SHP77 treated with DMSO at 0.1 percent for 48 hours (cell line): ENCODE results near the gene CENPP.

Experiments
- DNase-seq: peaks from one replicate; lab custom pipeline; 2025; lab: John Stamatoyannopoulos, UW

The CENPP gene

GRCh38 chr9:92508018-92508820 is 182.5 kb downstream of the CENPP start:
- no peak for DNase-seq

DNA sequence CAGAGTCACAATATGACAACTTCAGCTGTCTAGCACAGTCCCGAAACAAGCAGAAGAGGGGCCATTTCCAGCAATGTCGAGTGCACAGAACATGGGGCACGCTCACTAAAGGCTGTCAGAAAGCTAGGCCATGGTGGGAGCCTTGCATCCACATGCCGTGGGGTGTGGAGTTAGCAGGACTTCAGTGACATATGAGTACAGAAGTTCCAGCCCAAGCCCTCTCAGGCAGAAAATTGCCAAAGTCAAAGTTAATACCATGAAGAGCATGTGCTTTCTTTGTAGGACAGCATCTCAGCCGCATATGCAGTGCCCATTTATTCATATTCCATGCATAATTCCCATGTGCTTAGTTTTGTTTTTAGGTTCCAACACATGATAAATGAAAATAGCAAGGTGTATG is 183.3 kb downstream of the CENPP start:
- DNase-seq = no peak

GRCh38 chr9:92510747-92511146 is 185.0 kb downstream of the CENPP start:
- no peak for DNase-seq

DNA sequence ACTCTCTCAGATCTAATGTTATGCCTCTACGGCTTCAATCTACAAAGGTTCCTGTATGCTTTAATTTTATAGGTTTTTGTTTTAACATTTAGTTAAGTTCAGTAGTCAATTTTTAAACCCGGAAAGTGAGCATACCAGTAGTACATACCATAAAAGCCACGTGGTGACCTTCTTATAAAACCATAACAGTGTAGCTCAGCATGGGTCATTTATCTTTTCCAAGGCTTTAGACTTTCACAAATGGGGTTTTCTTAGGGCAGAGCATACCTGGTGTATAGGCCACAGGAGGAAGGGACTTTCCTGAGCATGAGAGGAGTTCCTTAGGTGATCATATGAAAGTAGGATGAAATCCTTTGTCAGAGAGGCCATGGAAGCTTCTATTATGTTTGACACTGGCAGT is 186.9 kb downstream of the CENPP start:
- DNase-seq = no peak

DNA sequence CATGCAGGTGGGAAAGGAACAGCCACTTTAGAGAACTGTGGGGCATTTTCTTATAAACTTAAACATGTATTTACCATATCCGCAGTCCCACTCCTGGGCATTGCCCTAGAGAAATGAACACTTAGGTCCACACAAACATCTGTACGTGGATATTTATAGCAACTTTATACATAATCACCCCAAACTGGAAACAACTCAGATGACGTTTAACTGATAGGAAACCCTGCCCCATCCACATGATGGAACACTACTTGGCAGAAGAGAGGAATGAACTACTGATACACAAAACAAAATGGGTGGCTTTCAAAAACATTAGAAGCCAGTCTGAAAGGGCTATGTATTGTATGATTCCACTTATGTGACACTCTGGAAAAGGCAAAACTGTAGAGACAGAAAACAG is 187.6 kb downstream of the CENPP start:
- DNase-seq = no peak

DNA sequence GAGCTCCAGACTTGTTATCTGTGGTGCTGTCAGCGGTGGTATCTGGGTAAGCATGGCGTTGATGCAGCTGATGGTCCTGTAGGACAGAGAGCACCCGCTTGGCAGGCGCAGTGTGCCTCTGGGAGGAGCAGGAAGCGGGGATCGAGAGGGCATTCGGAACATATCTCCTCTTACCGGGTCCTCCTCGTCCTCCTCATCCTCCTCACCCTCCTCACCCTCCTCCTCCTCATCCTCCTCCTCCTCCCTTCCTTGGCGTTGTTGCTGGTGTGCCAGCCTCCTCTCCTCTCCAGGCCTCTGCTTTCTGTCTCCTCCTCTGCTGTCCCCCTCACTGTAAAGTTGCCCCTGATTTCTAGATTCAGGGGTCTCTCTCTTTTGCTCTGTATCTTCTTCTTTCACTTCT is 188.9 kb downstream of the CENPP start:
- DNase-seq = no peak

DNA sequence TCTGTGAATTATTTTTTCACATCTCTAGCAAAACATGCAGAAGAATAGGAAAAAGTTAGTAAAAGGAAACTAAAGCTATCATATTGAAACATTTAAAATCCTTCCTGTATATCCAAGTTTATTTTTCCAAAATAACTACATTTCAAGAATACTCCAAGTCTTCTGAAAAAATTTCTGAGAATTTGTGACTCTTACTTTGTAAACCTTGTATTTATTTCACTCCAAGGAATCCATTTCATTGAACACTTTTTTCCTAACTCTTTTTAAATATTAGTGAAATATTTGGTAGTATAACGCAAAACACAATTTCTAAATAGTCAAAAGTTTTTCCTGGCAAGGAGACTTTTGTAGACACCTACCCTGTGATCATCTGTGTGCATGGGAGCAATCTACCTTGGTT is 190.8 kb downstream of the CENPP start:
- DNase-seq = no peak

- no peak for DNase-seq
Measured at GRCh38 chr9:92517046-92517445, 191.3 kb downstream of the CENPP start.

DNA sequence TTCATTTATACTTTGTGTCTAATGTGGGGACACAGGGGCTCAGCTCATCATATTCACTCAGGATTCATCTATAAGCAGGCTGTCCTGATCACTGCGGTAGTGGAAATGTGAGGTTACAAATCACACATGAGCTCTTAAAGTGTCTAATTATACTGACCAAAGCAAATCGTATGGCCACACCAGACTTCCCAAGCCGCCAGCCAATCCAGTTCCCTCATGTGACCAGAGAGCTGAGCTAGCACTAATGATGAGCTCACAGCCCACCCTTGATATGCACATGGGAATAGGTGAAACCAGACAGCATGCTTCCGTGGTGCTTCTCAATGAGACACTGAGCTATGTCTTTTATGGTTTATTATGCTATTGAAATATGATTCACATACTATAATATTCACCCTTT is 192.4 kb downstream of the CENPP start:
- DNase-seq = no peak

- DNase-seq = no peak
Measured at GRCh38 chr9:92520837-92521236, 195.1 kb downstream of the CENPP start.

DNA sequence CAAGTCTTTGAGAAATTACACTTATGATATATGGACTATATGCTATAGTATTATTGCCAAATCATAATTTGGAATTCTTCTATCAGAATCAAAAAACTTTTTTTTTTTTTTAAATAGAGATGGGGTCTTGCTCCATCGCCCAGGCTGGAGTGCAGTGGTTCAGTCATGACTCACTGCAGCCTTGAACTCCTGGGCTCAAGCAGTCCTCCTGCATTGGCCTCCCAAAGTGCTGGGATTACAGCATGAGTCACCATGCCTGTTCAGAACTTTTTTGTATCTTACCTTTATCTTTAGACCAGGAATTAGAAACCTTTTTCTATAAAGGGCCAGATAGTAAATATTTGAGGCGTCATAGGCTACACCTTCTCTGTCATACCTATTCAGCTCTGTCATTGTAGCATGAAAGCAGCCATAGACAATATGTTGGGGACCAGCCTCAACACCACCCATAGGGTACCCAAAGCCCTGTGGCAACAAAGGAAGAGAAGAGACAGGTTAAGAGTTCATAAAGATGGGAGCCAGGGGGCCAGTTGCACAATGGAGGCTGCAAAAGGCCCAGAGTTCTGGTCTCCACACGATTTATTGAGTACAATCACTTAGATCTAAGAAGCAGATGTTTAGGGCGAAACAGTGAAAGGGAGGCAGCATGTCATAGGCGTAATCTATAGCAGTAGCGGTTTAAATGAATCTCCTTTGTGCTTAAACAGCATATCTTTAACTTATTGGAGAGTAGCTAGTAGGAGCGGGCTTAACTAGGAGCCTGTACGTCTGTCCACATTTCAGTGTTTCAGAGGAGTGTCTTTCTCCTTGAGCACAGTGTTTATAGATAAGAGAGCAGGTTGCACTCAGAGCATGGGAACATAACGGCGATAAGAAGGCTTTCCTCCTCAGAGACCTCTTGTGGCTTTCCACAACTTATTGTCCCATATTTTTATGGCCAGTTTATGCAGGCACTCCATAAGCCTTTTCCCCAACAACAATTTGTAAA is 197.5 kb downstream of the CENPP start:
- DNase-seq = no peak

DNA sequence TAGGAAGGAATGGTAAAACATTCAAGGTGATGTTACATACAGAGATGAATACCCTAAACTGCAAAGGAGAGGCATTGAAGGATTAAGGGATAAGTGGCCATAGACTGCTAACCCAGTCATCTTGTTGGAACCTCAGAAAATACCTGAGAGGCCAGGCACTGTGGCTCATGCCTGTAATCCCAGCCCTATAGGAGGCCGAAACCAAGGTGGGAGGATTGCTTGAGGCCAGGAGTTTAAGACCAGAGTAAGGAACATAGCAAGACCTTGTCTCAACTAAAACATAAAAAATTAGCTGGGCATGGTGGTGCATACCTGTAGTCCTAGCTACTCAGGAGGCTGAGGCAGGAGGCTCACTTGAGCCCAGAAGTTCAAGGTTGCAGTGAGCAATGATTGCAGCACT is 199.1 kb downstream of the CENPP start:
- no peak for DNase-seq

GRCh38 chr9:92525306-92525705 is 199.6 kb downstream of the CENPP start:
- no peak for DNase-seq

DNA sequence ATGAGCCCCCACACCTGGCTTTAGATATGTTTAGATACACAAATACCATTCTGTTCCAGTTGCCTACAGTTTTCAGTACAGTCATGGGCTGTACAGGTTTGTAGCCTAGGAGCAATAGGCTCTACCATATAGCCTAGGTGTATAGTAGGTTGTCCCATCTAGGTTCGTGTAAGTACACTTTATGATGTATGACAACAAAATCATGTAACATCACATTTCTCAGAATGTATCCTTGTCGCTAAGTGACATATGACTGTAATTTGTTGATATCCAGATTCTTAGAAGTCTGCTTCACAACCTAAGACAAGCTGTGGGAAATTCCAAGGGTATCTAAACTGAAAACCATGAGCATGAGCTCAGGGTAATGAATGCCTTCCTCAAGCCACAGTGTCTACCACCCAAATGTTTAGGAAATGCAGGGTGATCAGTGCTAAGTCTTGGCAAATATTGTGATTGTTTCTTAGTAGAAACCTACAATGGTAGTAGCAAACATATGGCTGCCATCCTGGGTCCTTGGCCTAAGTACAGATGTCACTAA is 201.6 kb downstream of the CENPP start:
- DNase-seq = no peak

DNA sequence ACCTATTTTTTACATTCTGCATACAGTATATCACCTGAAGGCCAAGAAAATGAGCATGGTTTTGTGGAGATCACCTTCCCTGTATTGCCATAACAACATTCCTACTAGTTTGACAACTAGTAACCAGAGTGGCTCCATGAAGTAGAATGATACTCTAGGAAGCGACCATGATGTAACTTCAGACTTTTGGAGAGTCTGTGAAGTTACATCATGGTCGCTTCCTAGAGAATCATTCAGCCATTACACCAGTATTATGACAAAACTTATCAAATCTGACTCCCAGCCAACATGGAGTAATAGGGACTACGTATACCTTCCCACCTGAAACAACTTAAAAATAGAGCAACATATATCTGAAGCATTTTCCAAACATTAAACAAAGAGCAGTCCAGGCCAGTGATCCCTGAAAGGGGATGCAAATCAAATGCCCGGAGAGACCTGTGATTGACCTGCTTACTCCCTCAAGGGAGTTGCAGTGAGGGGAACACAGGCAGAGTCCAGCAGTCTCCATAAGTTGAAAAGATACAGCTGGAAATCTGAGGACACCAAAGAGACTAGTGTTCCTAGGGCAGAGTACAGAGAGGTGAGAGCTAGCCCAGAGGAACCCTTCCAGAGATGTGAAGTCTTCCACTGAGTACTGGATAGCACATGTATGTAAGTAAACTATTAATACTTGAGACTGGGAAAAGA is 202.2 kb downstream of the CENPP start:
- DNase-seq = no peak

GRCh38 chr9:92528522-92528849 is 202.7 kb downstream of the CENPP start:
- no peak for DNase-seq

- no peak for DNase-seq
Measured at GRCh38 chr9:92529124-92529523, 203.4 kb downstream of the CENPP start.

DNA sequence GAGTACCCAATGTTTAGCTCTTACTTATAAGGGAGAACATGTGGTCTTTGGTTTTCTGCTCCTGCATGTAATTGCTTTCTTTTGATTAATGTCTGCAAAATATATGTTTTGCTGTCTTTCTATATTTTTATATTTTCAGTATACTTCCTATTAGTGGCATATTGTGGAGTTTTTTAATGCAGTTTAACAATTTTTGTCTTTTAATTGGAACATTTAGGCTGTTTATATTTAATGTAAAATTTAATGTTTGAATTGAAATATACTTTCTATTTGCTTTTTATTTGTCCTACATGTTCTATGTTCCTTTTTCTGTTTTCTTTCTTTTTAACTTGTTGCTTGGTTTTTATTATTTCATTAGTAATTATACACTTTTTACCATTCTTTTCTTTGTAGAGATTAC is 205.1 kb downstream of the CENPP start:
- no peak for DNase-seq

- DNase-seq = no peak
Measured at GRCh38 chr9:92534204-92534603, 208.5 kb downstream of the CENPP start.

DNA sequence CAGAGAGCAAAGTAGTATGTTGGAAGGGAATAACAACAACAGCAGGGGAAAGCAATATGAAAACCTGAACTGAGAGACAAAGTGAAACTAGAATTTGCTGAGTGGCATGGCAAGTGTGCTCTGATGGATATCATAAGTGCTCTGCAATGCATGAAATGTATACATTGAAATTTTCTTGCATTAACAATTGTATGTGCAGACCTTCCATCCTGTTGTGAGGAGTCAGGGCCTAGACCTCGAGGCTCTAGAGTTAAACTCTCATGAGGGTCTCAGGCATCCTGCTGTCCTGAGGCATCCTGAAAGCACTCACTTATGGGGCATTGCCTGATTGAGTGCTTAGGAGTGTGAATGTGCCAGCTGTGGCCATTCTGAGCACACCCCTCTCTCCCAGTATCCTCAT is 208.9 kb downstream of the CENPP start:
- no peak for DNase-seq

DNA sequence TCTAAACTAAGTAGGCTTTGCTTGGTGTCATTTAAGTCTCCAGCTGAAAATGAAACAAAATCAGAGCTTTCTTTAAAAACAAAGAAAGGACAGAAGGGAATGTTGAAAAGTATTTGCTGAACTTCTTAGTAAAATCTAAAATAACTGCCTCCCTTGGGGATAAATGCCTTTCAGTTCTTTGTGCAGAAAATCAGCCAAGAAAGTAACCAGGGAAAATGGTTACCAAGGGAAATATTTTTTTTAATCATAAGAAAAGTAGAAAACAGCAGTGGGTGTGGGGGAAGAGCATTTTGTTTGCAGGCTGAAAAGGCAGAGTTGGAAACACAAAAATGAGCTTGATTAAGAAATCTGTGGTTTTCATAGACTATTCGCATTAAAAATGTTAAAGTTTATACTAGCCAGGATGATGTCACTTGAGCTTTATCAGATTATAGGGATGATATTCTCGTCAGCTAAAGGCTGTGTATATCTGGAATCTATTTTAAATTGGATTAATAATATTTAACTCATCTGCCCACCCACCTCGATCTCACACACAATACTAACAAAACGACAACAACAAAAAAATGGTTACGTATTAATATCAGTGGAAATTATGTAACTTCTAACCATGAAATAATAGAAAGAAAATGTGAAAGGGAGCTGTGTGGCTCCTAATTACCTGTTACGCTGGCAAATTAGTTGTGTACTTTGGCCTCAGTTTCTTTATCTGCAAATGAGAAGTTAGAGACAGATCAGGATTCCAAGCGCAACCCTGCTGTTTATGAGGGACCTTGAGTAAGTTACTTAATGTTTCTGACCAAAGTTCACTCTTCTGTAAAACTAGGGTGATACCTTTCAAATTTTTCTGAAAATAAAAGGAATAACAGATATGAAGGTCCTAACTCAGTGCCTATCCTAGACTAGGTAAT is 210.4 kb downstream of the CENPP start, which contains the start of gene ECM2:
ECM2 (minus strand) TSS at position 51 of the 911 bp plus-strand sequence. CDS start 13,124 bp downstream, outside the sequence.
- no peak for DNase-seq
